NCI-H1417 (cell line): ENCODE results near the gene CNTN6.
"Not testable (repeated sequence)": the region's sequence is repeated elsewhere in the genome, so short reads cannot be mapped to it uniquely, and the experiment has no call there.

Source experiments
- DNase-seq, 3 experiments: peaks; one replicate each; lab custom pipeline; 2025; lab: John Stamatoyannopoulos, UW

CNTN6 gene

DNA sequence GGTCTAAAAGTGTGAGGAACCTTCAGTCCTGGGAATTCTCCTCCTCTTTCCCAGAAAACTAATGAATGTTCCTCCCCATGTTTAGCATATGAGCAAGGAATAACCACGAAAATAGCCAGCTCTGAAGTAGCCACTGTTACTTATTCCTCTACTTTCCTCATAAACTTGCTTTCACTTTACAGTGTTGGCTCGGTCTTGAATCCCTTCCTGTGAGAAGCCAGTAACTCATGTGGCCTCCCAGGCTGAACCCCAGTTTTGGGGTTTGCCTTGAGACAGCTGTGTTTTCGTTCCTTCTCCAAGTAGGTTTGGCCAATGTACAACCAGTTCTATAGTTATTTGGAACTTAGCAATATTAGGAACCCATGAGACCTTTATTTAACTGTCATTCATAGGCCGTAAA is 195.0 kb downstream of the CNTN6 start:
- no peak for DNase-seq

DNA sequence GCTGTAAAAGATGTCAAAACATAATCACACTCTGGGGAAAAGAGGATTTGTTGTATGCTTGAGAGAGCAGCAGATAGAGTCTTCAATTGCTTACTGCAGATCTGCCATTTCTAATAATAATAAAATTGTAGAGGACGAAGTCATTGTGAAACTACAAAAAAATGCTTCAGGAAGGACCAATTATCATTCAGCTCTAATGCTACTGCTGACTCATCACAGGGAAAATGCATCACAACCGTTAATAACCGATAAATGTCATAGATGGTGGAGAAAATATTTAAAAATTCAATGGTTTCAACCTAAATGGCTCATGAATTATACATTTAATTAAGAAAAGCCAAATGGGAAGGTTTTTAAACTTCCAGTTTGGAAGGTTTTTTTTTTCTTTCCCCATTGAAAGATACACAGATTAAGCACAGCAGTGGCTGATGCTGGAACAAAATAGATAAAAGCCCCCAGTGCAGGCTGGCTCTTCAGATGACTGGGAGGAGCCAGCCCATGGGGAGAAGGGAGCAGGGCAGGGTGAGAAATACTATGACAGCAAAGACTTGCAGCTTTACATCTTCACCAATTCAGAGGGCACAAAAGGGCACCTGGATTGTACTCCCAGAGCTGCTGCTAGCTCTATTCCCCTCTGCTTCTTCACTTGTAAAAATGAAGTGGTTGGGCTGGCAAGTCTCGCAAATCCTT is 196.1 kb downstream of the CNTN6 start:
- no peak for DNase-seq

DNA sequence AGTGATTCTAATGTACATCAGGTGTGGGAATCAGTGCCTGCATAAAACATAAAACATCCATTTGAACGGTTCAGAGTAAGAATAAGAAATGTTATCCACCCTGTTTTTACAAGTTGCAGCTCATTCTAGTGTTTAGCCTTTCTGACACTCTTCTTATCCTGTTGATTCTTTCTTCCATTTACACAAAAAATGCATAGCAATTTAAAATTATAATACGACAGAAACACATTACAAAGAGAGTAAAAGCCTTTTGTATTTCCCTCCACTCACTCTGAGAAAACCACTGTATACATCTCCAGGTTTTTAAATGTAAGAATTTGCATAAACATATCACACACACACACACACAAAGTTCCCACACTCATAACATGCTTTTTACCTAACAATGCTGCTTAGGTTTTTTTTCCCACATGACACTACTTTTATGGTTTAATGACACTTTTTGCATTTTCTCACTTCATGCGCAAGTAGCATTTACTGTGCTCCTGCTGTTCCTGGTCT is 199.8 kb downstream of the CNTN6 start:
- DNase-seq: no peak

- no peak for DNase-seq
These were observed 201.8 kb downstream of the CNTN6 start for GRCh38 chr3:1294586-1294985.

GRCh38 chr3:1318296-1319005 is 225.6 kb downstream of the CNTN6 start:
- no peak for DNase-seq

DNA sequence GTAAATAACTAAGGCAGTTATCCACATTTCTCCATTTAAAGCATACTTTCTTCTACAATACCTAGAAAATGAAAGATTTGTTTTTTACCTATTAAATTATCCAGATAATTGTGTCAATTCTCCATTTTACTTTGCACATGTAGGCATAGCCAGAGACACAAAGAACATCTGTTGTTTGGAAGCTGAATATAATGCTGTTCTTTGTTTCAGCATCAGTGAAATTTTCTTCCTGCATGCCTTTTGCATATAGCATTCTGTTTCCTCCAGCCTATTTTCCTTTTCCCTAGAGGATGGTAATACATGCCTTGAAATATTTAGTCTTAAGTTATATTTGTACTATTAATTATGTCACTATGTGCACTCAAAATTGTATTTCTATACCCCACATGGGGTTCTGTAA is 233.7 kb downstream of the CNTN6 start:
- DNase-seq: no peak

GRCh38 chr3:1330107-1330506 is 237.3 kb downstream of the CNTN6 start:
- peak in 1 of 3 experiments; percentile 31 for DNase-seq

GRCh38 chr3:1346386-1346785 is 253.6 kb downstream of the CNTN6 start:
- no peak for DNase-seq

- no peak for DNase-seq
These were observed 255.7 kb downstream of the CNTN6 start for GRCh38 chr3:1348547-1348946.

GRCh38 chr3:1350885-1351284 is 258.1 kb downstream of the CNTN6 start:
- DNase-seq: no peak

GRCh38 chr3:1355691-1356090 is 262.9 kb downstream of the CNTN6 start:
- DNase-seq: no peak

DNA sequence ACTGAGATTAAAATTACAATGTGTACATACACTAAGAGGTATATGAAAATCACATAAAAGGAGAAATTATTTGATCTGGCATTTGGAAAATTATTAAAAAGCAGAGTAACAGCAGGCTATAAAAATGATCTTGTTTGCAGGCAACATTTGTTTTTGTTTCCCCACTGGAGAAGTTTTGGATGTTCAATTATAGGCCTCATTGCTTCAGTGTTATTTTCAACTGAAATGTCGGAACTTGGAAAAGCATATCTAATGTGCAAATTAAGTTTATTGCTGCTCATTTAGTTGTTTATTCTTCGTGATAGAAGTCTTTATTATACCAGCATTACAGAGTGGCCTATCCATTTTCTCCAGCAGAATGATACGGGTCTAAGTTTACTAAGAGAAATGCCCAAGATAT is 263.3 kb downstream of the CNTN6 start:
- no peak for DNase-seq

- no peak for DNase-seq
These were observed 272.7 kb downstream of the CNTN6 start for GRCh38 chr3:1365528-1365927.

DNA sequence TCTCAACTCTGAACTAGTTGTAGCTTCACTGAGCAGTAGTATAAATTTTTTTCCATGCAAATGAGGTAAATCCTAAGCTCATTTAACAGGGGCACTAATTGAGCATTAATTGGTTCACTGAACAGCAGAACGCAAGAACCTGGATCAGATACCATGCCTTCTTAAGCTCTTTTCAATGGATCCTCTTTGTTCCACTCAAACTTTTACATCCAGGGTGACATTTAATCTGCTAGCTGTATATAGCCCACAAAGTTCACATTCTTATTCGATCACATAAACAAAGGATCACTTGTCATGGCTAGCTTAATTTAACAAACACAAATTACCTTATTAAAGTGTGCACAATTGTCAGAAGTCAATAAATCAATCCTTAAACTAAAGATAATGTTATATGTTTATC is 281.6 kb downstream of the CNTN6 start:
- peak in 1 of 3 experiments; percentile 21 for DNase-seq

DNA sequence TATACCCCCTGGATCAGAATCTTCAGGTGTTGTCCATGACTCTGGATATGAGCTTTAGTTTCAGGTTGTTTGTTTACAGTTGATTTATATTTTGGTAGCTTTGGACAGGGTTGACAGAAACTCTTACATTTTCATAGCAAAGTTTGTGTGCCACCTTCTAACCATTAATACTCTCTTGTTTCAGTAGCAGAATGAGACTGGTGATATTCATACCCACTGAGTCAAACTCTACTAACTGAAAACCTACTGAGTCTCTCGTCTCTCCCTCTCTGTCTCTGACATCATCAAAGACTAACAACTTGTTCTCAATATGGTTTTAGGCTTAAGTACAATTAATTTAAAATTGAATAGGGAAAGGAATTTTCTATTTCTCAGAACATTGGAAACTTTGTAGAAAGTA is 282.3 kb downstream of the CNTN6 start:
- DNase-seq: no peak

- no peak for DNase-seq
These were observed 288.3 kb downstream of the CNTN6 start for GRCh38 chr3:1380926-1381646.

GRCh38 chr3:1381647-1382036 is 288.8 kb downstream of the CNTN6 start:
- DNase-seq: no peak

DNA sequence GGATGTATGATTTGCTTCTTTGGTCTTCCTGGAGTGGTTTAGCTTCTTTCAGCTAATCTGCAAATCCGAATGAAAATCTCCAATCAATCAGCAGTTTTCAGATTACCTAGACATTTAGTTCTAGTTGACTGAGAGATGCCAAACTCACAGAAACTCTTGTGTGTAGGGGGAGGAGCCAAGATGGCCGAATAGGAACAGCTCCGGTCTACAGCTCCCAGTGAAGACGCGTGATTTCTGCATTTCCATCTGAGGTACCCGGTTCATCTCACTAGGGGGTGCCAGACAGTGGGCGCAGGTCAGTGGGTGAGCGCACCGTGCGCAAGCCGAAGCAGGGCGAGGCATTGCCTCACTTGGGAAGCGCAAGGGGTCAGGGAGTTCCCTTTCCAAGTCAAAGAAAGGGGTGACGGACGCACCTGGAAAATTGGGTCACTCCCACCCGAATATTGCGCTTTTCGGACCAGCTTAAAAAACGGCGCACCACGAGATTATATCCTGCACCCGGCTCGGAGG is 294.6 kb downstream of the CNTN6 start:
- not testable (repeated sequence) for DNase-seq

DNA sequence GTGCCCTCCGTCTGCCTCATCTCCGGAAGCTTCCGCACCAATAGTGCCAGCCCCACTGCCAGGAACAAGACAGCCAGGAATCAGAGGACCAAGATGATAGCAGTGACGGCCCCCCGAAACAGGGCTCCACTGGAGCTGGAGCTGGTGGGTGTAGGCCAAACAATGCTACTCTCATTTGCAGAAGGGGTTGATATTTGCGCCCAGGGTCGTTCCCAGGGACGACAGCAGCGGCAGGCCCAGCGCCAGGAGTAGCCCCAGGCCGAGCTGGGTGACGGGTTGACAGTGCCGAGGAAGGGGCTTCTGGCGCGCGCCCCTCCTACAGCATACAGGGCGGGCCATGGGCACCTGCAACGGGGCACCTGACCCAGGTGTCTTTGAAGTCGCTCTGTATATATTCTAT is 301.4 kb downstream of the CNTN6 start:
- DNase-seq: no peak

GRCh38 chr3:1400571-1400970 is 307.7 kb downstream of the CNTN6 start:
- DNase-seq: no peak

DNA sequence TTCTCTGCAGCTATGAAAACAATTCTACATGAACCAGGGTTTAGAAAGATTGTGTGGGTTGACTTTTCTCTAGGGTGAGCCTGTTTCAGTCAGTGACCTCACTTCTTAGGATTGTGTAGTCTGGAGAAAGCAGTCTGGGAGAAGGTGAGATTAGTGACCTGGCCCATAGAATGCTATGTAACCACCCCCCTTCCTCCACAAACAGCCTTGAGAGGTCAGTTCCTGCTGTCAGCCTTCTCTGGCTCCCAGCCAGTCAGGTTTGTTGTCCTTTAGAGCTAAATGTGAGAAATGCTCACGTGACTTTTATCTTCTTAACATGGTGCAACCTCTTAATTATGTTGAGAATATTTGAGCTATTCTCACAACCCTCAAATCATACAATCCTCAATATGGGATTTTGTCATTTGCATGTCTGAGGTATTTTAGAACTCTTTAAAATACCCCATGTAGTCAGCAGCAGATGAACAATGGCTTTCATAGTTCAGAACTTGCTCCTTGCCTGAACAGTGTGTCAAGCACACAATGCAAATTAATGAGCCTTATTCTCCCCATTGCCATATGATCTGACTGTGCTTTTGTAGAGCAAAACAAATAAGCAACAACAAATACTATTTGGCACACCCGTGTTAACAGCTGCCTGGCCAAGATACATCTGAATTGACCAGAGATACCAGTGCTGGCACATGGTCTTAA is 311.6 kb downstream of the CNTN6 start:
- DNase-seq: peak in 2 of 3 experiments; percentile 0 to 56

- no peak for DNase-seq
These were observed 313.4 kb downstream of the CNTN6 start for GRCh38 chr3:1406250-1406649.
